GM18870 (cell line): ENCODE data around the gene TREX2.

ENCODE experiments used
- ATAC-seq: cut with Tn5 transposase; IDR thresholded peaks from one replicate; pipeline ENCODE4 v1.9.1; 2021; ENCODE audit warnings: moderate library complexity; ENCODE audit not compliant: unreplicated experiment

Gene TREX2

GRCh38 chrX:153445856-153446635, at the start of gene TREX2:
Gene TREX2 (minus strand): TSS chrX:153446056. CDS start chrX:153445430, 626 bp downstream.
- no peak for ATAC-seq

GRCh38 chrX:153495362-153495751, 49.5 kb upstream of the TREX2 start:
- no peak for ATAC-seq

GRCh38 chrX:153494541-153495361, 48.9 kb upstream of the TREX2 start, which contains the start of gene BGN:
Gene BGN (plus strand): TSS chrX:153494980. CDS start chrX:153504632, 9,652 bp downstream.
- no peak for ATAC-seq

- ATAC-seq: no peak
Measured at GRCh38 chrX:153494061-153494460, 48.2 kb upstream of the TREX2 start.

- ATAC-seq: no peak
Measured at GRCh38 chrX:153493085-153493484, 47.2 kb upstream of the TREX2 start.

GRCh38 chrX:153492543-153492942, 46.7 kb upstream of the TREX2 start:
- no peak for ATAC-seq

- ATAC-seq: no peak
Measured at GRCh38 chrX:153491918-153492317, 46.1 kb upstream of the TREX2 start.

- no peak for ATAC-seq
Measured at GRCh38 chrX:153491351-153491914, 45.6 kb upstream of the TREX2 start.

GRCh38 chrX:153490217-153490930, 44.5 kb upstream of the TREX2 start:
- ATAC-seq: no peak

- no peak for ATAC-seq
Measured at GRCh38 chrX:153488231-153488914, 42.5 kb upstream of the TREX2 start.

GRCh38 chrX:153487590-153488071, 41.8 kb upstream of the TREX2 start:
- ATAC-seq: no peak

- no peak for ATAC-seq
Measured at GRCh38 chrX:153486171-153486570, 40.3 kb upstream of the TREX2 start.

GRCh38 chrX:153485396-153486080, 39.7 kb upstream of the TREX2 start:
- ATAC-seq: no peak

- no peak for ATAC-seq
Measured at GRCh38 chrX:153482376-153483015, 36.6 kb upstream of the TREX2 start.

GRCh38 chrX:153481043-153481442, 35.2 kb upstream of the TREX2 start:
- ATAC-seq: no peak

- ATAC-seq: no peak
Measured at GRCh38 chrX:153478746-153479145, 32.9 kb upstream of the TREX2 start.

- ATAC-seq: no peak
Measured at GRCh38 chrX:153477901-153478300, 32.0 kb upstream of the TREX2 start.

GRCh38 chrX:153477364-153477857, 31.6 kb upstream of the TREX2 start:
- ATAC-seq: no peak
